IMR-90 (cell line): ENCODE results near the gene LRCH3.

Experiments used
- CTCF ChIP-seq: conservative IDR thresholded peaks from 2 replicates; pipeline ENCODE4 v1.5.1; 2012; ENCODE audit warnings: mild to moderate bottlenecking, low read depth, low read length, improper control_type of control experiment
- MXI1 ChIP-seq: IDR thresholded peaks from 2 replicates; pipeline ENCODE4 v1.6.1; 2012; ENCODE audit warnings: low read depth, mild to moderate bottlenecking, low read length, moderate library complexity, borderline replicate concordance

GRCh38 chr3:197892162-197892561 is 101.1 kb downstream of the LRCH3 start:
- TF ChIP-seq MXI1 (no peak), CTCF (no peak)
